ENCODE data around the gene FRK. TPM values are rescaled to one million over a fixed set of nuclear protein-coding genes. Genes with fewer than 3 reads are reported as not detected.
"Not testable (repeated sequence)": the region's sequence is repeated elsewhere in the genome, so short reads cannot be mapped to it uniquely, and the experiment has no call there.

Gene FRK
- total RNA-seq, 2 experiments from 2014 or later: 0.04 to 0.07 TPM

- peaks cover 2% of the 10 kb centered on the region for H3K9me3 Mint-ChIP-seq
- no peak overlapping the region for H3K27ac Mint-ChIP-seq
- H3K27me3 Mint-ChIP-seq: peaks cover 17% of the 10 kb centered on the region
- ATAC-seq (no peak), DNase-seq (no peak)
- ChIA-PET POLR2A (no interaction called here), CTCF (no interaction called here)
- intact Hi-C loops (cut with micrococcal nuclease): no loop called here
- no peak for TF ChIP-seq CTCF (IDR thresholded peaks at IDR 0.05)
- no peak overlapping the region for H3K4me3 Mint-ChIP-seq
- no peaks in the 10 kb centered on the region for H3K4me1 Mint-ChIP-seq (ENCODE audit: low read depth)
- H3K36me3 Mint-ChIP-seq (ENCODE audit: low read depth): no peaks in the 10 kb centered on the region
Observed at GRCh38 chr6:116050737-116051136, 10.0 kb downstream of the FRK start.

GRCh38 chr6:116049321-116049720 lies 11.4 kb downstream of the FRK start:
- DNase-seq: no peak
- no peak for ATAC-seq
- intact Hi-C loops (cut with micrococcal nuclease): no loop called here
- ChIA-PET POLR2A (no interaction called here), CTCF (interaction anchor here (0.9 to 1.8 kb wide), 2 partner anchors 12 to 63 kb away, joined by 3 to 4 read pairs; no protein-coding TSS in a partner anchor)
- no peak for TF ChIP-seq CTCF (IDR thresholded peaks at IDR 0.05)
- no peak overlapping the region for H3K27ac Mint-ChIP-seq
- H3K9me3 Mint-ChIP-seq: peaks cover 2% of the 10 kb centered on the region
- no peak overlapping the region for H3K4me3 Mint-ChIP-seq
- H3K4me1 Mint-ChIP-seq (ENCODE audit: low read depth): no peaks in the 10 kb centered on the region
- peaks cover 14% of the 10 kb centered on the region for H3K27me3 Mint-ChIP-seq
- H3K36me3 Mint-ChIP-seq (ENCODE audit: low read depth): no peaks in the 10 kb centered on the region

- Mint-ChIP-seq H3K4me1 (ENCODE audit: low read depth) (no peaks in the 10 kb centered on the region), H3K27ac (no peak overlapping the region), H3K9me3 (peaks cover 2% of the 10 kb centered on the region), H3K27me3 (peaks cover 11% of the 10 kb centered on the region), H3K36me3 (ENCODE audit: low read depth) (no peaks in the 10 kb centered on the region), H3K4me3 (no peak overlapping the region)
- DNase-seq: no peak
- intact Hi-C loops (cut with micrococcal nuclease): no loop called here
- no peak for ATAC-seq
- ChIA-PET POLR2A (interaction anchor here (0.9 kb wide), 1 partner anchor 14 kb away, joined by 3 read pairs; the partner anchor contains the start of gene FRK), CTCF (interaction anchor here (0.6 to 1.4 kb wide), 2 partner anchors 14 to 36 kb away, joined by 4 read pairs; no protein-coding TSS in a partner anchor)
- TF ChIP-seq CTCF (IDR thresholded peaks at IDR 0.05): no peak
Observed at GRCh38 chr6:116047173-116047933, 13.3 kb downstream of the FRK start.

GRCh38 chr6:116046737-116047136 lies 14.0 kb downstream of the FRK start:
- ChIA-PET POLR2A (no interaction called here), CTCF (interaction anchor here (1.4 kb wide), 1 partner anchor 36 kb away, joined by 4 read pairs; no protein-coding TSS in a partner anchor)
- H3K27me3 Mint-ChIP-seq: peaks cover 10% of the 10 kb centered on the region
- no peak overlapping the region for H3K4me3 Mint-ChIP-seq
- H3K36me3 Mint-ChIP-seq (ENCODE audit: low read depth): no peaks in the 10 kb centered on the region
- DNase-seq (no peak), ATAC-seq (no peak)
- intact Hi-C loops (cut with micrococcal nuclease): no loop called here
- no peak overlapping the region for H3K27ac Mint-ChIP-seq
- no peak for TF ChIP-seq CTCF (IDR thresholded peaks at IDR 0.05)
- peaks cover 2% of the 10 kb centered on the region for H3K9me3 Mint-ChIP-seq
- H3K4me1 Mint-ChIP-seq (ENCODE audit: low read depth): no peaks in the 10 kb centered on the region

- H3K27ac Mint-ChIP-seq; ATAC-seq; POLR2A ChIA-PET; DNase-seq; CTCF ChIA-PET; H3K4me1 Mint-ChIP-seq (ENCODE audit: low read depth); H3K36me3 Mint-ChIP-seq (ENCODE audit: low read depth); H3K4me3 Mint-ChIP-seq; intact Hi-C loops (cut with micrococcal nuclease); H3K9me3 Mint-ChIP-seq: not testable (repeated sequence)
- peaks cover 13% of the 10 kb centered on the region for H3K27me3 Mint-ChIP-seq
Observed at GRCh38 chr6:116046272-116046671, 14.4 kb downstream of the FRK start.

Measured in activated CD8-positive, alpha-beta T cell treated with anti-CD3 and anti-CD28 coated beads for 36 hours (primary cell).